ENCODE data around the gene SBNO1.
"Not testable (repeated sequence)": the region's sequence is repeated elsewhere in the genome, so short reads cannot be mapped to it uniquely, and the experiment has no call there.

SBNO1 gene

GRCh38 chr12:123388951-123389559 lies 24.4 kb upstream of the SBNO1 start:
- DNase-seq (ENCODE audit: low spot score): no peak

DNA sequence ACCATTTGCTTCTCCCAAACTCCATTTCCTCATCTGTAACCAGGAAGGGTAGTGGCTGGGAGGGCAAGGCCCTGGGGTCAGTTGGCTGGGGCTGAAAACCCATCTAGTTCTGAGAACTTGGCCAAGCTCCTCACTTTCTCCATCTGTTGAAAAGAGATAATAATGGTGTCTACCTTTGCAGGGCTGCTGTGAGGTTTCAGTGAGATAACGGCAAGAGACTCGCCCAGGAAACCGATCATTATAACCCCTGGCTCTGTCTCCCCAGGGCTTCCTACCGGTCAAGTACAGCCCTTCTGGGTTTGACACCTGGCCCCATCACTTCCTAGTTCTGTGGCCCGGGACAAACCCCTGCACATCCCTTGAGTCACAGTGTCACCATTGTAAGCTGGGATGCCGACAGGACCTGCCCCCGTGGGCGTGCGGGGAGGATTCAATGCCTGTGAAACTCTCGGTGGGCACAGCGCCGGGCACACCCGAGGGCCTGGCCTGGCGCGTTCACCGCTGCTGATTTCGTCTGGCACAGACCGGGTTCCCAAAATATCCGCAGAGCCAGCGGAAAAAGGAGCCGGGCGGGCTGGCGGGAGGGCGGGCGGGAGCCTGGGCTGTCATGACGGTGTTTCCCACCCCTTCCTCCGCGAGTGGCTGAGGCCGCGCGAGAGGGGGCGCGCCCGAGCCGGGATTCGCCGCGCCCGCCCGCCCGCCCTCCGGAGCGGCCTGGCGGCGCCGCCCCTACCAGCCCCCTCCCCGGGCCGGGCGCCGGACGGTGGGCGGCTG lies 23.7 kb upstream of the SBNO1 start:
- peak; percentile 89 for DNase-seq (ENCODE audit: low spot score)

DNA sequence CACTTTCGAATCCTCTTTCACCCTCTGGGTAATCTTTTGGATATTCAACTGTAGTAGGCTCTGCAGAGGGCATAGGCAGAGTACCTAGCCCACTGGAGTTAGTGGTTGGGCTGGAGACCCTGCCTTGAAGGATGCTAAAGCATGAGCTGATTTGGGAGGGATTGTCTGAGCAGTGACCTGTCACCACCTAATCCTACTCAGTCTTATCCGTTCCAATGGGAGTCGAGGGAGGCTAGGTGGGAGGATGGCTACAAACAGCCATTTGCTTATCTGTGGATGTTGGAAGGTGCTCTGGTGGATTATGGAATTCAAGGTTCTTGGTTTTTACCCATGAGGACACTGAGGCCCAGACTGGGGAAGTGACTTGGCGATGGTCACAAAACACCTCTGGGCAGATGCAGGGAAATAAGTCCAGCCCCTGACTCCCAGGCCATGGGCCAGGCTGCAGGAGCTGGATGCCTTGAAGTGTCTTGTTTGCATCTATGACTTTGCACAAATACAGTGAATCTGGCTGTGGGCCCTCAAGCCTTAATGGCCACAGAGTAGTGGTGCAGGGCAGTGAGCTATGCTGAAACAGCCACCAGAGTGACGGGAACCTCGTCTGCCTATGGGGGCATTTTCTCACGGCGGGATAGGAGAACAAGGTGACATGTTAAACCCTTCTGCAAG lies 23.0 kb upstream of the SBNO1 start:
- DNase-seq (ENCODE audit: low spot score): no peak

DNA sequence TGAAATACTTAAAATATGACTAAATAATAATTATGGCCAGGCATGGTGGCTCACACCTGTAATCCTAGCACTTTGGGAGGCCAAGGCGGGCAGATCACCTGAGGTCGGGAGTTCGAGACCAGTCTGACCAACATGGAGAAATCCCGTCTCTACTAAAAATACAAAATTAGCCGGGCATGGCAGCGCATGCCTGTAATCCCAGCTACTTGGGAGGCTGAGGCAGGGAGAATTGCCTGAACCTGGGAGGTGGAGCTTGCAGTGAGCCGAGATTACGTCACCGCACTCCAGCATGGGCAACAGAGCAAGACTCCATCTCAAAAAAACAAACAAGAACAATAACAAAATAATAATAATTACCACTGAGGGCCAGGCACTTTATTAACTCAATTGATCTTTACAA lies 20.9 kb upstream of the SBNO1 start:
- DNase-seq (ENCODE audit: low spot score): not testable (repeated sequence)

- DNase-seq (ENCODE audit: low spot score): no peak
These were observed 20.3 kb upstream of the SBNO1 start for GRCh38 chr12:123384994-123385376.

DNA sequence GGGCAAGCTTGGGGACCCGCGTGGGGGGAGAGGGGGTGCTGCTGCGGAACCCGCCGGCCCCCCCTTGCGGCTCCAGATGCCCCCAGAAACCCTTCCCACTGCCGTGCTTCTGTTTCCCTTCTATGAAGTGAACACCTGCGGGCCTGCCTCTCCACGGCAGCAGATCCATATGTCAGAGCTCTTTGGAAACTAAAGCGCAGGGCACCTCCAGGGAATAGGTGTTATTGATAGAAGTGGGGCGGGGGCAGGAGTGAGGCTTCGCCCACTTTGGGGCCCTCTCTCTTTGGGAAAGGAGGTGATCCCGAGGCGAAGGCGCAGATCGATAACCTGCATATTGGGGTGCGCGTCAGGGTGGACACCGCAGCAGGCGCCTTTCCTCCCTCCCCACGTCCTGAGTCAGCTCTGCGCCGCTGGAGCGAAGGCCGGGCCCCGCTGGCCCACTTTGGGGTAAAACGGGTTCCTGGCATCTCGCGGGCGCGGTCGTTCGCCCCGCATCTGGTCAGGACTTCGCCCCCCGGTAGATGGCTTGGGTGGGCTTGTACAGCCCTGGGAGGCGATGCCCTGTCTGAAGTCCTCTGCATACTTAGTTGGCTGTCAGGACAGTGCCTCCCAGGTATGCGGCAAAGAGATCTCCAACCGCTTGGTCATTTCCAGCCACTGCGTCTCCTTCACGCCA lies 19.8 kb upstream of the SBNO1 start:
- peak; percentile 71 for DNase-seq (ENCODE audit: low spot score)

DNA sequence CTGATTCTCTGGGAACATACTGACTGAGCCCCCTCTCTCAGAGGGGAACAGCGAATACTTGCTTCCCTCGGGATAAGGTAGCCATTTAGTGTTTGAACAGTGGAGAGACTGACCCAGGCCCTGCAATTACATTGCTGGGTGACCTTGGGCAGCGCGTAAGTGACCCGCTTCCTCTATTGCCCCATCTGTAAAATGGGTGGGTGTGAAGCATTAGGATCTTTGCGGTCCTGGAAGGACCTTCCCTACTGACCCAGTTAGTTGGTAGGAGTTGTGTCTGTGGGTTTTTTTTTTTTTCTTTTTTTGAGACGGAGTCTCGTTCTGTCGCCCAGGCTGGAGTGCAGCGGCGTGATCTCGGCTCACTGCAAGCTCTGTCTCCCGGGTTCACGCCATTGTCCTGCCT lies 18.0 kb upstream of the SBNO1 start:
- DNase-seq (ENCODE audit: low spot score): no peak

DNA sequence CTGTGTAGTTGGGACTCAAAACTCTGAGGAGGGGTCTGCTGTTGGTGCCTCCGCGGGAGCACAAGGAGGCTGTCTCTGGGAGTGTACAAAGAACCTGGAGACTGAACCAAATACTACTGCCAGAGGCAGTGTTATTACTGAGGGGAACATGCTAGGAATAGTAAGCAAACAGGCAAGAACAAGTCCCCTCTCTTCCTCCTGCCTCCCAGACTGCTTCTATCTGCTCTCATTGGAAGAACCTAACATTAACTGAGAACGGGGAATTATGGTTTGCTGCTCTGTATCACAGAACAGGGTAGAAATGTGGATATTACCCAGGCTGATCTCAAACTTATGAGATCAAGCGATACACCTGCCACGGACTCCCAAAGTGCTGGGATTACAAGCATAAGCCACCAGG lies 14.7 kb upstream of the SBNO1 start:
- no peak for DNase-seq (ENCODE audit: low spot score)

DNA sequence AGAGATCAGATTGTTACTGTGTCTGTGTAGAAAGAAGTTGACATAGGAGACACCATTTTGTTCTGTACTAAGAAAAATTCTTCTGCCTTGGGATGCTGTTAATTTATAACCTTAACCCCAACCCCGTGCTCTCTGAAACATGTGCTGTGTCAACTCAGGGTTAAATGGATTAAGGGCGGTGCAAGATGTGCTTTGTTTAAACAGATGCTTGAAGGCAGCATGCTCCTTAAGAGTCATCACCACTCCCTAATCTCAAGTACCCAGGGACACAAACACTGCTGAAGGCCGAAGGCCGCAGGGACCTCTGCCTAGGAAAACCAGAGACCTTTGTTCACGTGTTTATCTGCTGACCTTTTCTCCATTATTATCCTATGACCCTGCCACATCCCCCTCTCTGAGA lies 7.8 kb upstream of the SBNO1 start:
- DNase-seq (ENCODE audit: low spot score): not testable (repeated sequence)

DNA sequence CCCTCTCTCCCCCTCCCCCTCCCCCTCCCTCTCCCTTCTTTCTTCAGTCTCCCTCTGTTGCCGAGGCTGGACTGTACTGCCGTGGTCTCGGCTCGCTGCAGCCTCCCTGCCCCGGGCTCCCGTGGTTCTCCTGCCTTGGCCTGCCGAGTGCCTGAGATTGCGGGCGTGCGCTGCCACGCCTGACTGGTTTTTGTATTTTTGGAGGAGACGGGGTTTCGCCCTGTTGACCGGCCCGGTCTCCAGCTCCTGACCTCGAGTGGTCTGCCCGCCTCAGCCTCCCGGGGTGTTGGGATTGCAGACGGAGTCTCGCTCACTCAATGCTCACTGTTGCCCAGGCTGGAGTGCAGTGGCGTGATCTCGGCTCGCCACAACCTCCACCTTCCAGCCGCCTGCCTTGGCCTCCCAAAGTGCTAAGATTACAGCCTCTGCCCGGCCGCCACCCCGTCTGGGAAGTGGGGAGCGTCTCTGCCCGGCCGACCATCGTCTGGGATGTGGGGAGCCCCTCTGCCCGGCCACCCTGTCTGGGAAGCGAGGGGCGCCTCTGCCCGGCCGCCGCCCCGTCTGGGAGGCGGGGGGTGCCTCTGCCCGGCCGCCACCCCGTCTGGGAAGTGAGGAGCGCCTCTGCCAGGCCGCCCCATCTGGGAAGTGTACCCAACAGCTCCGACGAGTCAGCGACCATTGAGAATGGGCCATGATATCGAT lies 7.2 kb upstream of the SBNO1 start:
- not testable (repeated sequence) for DNase-seq (ENCODE audit: low spot score)

DNA sequence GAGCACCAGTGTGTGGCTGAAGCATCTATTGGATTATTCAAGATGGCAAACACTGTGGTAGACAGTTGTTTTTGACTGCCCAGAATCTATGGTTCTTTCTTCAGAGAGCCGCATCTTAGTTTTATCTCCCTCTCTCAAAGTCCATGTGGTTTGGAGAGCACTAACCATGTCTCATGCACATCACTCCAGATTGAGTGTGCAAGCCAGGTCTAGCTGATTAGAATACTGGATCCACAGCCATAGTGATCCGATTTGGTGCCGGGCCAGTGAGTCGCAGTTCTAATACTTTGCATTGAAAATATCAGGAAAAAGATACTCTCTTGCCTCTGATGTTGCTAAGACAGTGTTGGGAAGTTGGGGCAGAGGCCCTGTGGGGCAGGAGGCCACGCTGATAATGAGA lies 4.6 kb upstream of the SBNO1 start:
- DNase-seq (ENCODE audit: low spot score): no peak

DNA sequence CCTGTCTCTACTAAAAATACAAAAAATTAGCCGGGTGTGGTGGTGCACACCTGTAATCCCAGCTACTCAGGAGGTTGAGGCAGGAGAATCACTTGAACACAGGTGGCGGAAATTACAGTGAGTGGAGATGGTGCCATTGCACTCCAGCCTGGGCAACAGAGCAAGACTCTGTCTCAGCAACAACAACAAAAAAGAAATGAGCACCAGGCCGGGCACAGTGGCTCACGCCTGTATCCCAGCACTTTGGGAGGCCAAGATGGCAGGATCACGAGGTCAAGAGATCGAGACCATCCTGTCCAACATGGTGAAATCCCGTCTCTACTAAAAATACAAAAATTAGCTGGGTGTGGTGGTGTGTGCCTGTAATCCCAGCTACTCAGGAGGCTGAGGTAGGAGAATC lies 3.8 kb upstream of the SBNO1 start:
- DNase-seq (ENCODE audit: low spot score): not testable (repeated sequence)

- no peak for DNase-seq (ENCODE audit: low spot score)
These were observed 2.9 kb upstream of the SBNO1 start for GRCh38 chr12:123367511-123367910.

GRCh38 chr12:123365025-123365917 lies 624 bp upstream of the SBNO1 start:
- peak; percentile 100 for DNase-seq (ENCODE audit: low spot score)

DNA sequence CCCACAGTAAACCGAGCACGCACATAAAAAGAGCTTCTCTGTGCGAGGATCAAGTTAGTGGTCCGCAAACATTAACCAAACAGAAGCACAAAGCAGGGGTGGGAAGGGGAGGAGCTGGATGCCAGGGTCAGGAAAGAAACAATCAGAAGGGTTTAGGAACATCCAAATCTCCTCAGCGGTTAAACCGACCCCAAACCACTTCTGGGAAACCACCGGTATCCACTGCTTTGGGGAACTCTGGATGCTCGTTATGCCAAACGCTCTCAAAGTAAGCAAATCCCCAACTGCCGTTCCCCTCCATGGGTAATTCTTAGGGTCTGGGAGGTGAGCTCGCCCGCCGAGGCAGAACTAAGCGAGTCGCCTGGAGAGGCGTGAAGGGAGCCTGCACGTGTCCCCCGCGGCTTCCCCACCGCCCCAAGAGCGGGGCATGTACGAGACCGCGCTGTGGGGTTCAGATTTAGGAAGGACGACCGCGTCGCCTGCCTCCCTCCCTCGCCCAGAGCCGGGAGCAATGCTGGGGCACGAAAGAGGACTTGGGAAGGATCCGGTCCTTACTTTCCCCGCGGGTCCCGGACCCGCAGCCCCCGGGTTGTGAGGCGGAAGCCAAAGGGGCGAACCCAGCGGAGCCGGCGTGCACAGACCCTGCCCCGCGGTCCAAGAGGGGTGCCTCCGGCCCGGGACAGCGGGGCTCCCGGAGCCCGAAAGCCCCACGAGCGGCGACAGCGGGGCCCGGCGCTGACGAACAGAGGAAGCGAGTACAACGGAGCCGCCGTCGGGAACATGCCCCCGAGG lies 711 bp downstream of the SBNO1 start:
- DNase-seq (ENCODE audit: low spot score): peak; percentile 75

- no peak for DNase-seq (ENCODE audit: low spot score)
These were observed 1.3 kb downstream of the SBNO1 start for GRCh38 chr12:123363390-123363739.

DNA sequence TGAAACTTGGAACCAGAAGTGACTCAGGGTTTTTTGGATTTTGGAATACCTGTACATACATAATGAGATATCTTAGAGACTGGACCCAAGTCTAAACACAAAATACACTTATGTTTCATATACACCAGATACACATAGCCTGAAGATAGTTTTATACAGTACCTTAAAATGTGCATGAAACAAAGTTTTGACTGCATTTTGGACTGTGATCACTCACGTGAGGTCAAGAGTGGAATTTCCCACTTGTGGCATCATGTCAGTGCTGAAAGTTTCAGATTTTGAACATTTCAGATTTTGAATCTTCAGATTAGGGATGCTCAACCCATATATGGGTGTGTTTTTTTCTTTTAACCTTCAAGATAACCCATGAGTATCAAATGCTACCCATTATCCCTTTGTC lies 6.6 kb downstream of the SBNO1 start:
- DNase-seq (ENCODE audit: low spot score): no peak

DNA sequence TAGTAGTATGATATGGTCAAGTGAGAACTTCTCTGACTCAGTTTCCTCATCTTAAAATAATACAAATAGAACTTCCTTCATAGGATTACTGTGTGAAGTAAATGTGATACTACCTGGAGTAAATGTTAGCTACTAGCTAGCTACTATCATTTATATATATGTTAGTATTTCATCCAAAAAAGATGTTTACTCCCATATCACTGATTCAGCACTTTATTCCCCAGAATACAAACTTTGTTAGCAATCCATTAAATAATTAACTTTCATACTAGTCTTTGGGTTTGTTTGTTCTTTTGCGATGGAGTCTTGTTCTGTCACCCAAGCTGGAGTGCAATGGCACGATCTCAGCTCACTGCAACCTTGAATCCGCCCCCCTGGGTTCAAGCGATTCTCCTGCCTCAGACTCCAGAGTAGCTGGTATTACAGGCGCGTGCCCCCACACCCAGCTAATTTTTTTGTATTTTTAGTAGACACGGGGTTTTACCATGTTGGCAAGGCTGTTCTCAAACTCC lies 8.4 kb downstream of the SBNO1 start:
- no peak for DNase-seq (ENCODE audit: low spot score)

DNA sequence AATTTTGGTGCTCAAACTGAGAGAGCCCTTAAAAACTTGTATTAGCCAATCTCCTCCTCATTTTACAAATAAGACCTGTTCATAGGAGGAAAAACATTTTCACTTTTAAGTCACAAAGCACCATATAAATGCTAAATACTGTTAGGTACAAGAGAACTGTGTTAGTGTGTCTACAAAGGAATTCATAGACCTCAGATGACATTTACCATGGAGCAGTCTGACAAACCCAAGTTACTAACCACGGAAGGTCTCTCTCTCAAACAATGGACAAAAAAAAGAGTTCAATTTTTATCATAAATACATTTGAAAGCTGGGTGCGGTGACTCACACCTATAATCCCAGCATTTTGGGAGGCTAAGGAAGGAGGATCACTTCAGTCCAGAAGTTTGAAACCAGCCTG lies 10.0 kb downstream of the SBNO1 start:
- DNase-seq (ENCODE audit: low spot score): no peak

GRCh38 chr12:123351349-123351748 lies 13.3 kb downstream of the SBNO1 start:
- DNase-seq (ENCODE audit: low spot score): no peak

Data from ecto neural progenitor cell (in vitro differentiated cells).